Skin epidermis (tissue), 12 donors: ENCODE measurements around the gene NASP.

ENCODE experiments used
- H3K27ac ChIP-seq, 21 experiments: fragments of 200-600 bp; sonication (generic) in 11 of 21; one replicate each; pipeline ENCODE4 v1.5.0; 2020; ENCODE audit warnings: mild to moderate bottlenecking in 3 of 21, inconsistent platforms in 2 of 21, moderate library complexity in 2 of 21
- H3K4me3 ChIP-seq, 7 experiments: fragments of 200-600 bp; sonication (generic) in 2 of 7; one replicate each; pipeline ENCODE4 v1.5.0; 2020; ENCODE audit warnings: inconsistent platforms in 2 of 7, mild to moderate bottlenecking in 2 of 7, moderate library complexity in 1 of 7

NASP gene

DNA sequence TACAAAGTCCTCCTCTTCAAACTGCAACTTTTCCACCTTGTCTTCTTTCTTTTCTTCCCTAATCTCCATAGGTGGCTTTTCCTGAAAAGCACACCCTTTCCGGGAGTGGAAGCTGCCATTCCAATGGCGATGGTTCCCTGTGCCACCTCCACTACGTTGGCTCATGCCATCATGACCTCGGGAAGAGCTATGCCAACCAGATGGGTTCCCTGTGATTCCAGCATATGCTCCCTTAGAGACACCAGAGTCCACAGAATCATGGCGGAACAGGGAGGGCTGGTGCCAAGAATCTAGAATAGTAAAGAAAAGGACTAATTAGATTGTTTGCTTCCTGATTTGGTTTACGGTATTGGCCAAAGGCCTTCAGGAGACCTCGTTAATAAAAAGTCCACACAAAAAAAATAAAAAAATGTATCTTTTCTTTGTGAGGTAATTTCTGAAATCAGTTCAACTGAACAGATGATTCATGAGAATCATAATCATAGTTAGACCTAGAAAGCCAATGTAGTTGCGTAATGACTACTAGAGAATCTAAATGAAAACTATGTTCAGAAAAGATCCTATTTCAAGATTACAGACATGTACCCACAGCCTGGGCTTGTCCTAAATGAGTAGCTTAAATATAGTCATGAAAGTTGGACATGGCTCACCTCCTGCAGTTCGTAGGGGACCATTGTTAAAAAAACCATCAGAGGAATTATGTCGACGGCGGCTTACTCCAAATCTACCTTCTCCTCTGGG is 70.9 kb downstream of the NASP start:
- Histone ChIP-seq H3K27ac (no peak overlapping the region), H3K4me3 (no peak overlapping the region)

DNA sequence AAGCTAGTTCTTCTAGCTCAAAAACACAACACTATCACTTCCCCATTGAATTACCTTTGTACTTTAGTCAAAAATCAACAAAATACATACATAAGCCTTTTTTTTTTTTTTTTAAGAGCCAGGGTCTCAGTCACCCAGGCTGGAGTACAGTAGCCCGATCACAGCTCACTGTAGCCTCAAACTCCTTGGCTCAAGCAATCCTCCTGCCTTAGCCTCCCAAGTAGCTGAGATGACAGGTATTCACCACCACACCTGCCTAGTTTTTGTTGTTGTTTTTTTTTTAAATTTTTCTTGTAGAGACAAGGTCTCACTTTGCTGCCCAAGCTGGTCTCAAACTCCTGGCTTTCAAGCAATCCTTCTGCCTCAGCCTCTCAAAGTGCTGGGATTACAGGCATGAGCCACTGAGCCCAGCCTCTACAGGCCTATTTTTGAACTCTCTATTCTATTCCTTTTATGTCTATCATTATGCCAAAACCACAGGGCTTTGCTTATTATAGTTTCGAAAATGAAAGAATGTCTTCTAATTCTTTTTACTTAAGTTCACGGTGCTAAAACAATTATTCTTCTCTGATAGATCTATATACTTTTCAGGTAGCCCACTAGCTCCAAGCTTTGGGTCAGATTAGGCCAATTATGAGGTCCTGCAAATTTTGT is 72.9 kb downstream of the NASP start:
- no peak overlapping the region for H3K4me3 ChIP-seq

DNA sequence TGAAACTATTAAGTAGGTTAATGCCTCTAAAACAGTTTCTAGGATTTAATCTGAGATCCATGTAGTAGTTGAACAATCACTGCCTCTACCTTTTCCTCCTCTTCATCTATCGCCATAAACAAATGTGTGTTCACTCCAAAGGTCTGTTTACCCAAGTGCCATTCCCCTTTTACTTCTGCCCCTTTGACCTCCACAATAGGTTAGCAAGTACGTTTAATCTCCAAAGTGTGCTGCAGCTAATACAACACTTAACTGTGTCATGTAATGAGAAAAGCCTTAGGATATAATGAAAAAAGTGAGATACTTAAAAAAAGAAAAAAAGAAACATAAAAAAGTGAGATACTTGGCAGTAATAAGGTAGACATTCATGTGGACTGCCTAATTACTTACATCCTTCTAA is 74.3 kb downstream of the NASP start:
- H3K27ac ChIP-seq, result no peak overlapping the region
- no peak overlapping the region for H3K4me3 ChIP-seq

More for the DNA sequence above, 72.9 kb downstream of the NASP start:
- H3K27ac ChIP-seq, result no peak overlapping the region

GRCh38 chr1:45659222-45659621 is 75.4 kb downstream of the NASP start:
- H3K27ac ChIP-seq, result peak overlapping the region in 1 of 21 experiments; percentile 8
- H3K4me3 ChIP-seq, result no peak overlapping the region

DNA sequence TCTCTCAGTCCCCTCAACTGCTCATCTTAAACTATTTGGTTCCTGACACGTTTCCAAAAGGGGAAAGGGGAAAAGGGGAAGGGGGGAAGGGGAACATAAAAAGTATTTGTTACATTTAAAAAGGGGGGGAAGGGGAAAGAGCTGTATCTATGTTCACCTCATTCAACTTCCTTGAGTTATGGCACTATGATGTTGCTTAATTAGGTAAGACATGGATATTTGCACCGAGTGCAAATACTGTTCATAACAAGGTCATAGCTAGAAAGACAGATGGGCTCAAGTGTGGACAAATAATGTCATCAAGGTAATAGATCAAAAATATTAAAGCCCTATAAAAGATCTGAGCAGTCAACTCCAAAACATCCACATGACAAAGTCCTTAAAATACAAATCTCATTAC is 76.5 kb downstream of the NASP start:
- Histone ChIP-seq H3K27ac (no peak overlapping the region), H3K4me3 (no peak overlapping the region)

DNA sequence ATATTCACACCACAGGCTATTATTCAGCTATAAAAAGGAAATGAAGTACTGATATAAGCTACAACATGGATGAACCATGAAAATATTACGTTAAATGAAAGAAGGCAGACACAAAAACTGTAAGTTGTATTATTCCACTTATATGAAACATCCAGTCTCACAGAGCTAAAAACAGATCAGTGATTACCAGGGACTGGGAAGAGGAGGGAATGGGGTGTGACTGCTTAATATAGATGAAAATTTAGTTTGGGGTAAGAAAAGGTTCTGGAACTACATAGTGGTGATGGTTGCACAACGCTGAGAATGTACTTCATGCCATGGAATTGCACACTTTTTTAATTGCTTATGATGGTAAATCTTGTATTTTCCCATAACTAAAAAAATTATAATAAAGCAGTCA is 83.0 kb downstream of the NASP start:
- Histone ChIP-seq H3K27ac (no peak overlapping the region), H3K4me3 (no peak overlapping the region)

DNA sequence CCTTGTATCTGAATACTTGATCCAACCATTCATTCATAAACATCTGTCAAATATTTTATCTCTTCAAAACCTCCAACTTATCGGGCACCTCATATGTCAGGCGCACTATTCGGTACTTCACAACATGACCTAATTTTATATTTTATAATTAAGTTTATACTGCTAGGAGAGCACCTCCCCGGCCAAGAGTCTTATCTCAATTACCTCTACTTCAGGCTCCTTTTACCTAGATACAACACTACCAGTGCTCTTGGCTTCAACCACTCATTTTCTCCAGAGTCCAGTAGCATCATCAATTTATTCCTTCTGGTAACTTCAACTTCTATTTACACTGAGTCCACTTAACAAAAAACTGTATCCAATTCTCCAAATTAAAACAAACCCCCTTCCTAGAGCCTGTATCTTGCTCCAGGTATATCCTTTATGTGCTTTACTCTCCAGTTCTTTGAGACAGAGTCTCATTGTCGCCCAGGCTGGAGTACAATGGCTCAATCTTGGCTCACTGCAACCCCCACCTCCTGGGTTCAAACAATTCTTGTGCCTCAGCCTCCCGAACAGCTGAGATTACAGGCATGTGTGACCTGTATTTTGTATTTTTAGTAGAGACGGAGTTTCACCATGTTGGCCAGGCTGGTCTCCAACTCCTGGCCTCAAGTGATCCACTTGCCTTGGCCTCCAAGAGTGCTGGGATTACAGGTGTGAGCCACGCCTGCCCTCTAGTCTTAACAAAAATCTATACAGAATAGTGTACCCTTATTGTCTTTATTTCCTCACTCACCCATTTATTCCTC is 83.7 kb downstream of the NASP start:
- H3K27ac ChIP-seq, result no peak overlapping the region
- H3K4me3 ChIP-seq, result no peak overlapping the region
